PC-3 (cell line): ENCODE results near the gene ANKRD10.

Experiments used
- EZH2 ChIP-seq: fragments of 300-600 bp; sonication (generic); IDR thresholded peaks from one replicate; pipeline ENCODE4 v1.6.1; 2017; ENCODE audit warnings: antibody characterized with exemption, mild to moderate bottlenecking, low read length; ENCODE audit not compliant: unreplicated experiment
- TF ChIP-seq, protein P1 (sequence below): fragments of 300-600 bp; sonication (generic); conservative IDR thresholded peaks from 2 replicates; pipeline ENCODE4 v1.5.1; 2017; ENCODE audit warnings: antibody characterized with exemption, low read depth, mild to moderate bottlenecking, low read length

DNA sequence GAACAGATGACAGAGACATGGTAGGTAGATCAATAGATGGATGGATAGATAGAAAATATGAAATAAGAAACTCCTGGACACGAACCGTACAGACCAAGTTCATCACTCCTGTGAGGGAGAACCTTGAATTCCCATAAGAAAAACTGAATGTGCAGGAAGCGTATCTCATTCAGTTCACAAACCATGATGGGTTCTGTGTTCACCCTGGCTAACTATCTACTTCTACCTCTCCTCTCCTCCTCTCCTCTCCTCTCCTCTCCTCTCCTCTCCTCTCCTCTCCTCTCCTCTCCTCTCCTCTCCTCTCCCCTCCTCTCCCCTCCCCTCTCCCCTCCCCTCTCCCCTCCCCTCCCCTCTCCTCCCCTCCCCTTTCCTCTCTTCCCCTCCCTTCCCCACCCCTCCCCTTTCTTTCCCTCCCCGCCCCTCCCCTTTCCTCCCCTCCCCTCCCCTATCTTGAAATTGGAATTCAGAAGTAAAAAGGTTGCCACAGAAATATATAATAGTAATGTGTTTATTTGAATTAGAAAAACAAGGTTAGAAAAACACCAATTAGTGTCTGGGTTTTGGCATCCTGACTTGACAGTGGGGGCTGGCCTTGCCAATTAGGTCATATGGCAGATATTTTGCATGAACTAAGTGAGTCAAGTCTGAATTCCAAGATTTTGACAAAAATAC lies 75.9 kb downstream of the ANKRD10 start:
- no peak for TF ChIP-seq EZH2
- TF ChIP-seq, protein P1, sequence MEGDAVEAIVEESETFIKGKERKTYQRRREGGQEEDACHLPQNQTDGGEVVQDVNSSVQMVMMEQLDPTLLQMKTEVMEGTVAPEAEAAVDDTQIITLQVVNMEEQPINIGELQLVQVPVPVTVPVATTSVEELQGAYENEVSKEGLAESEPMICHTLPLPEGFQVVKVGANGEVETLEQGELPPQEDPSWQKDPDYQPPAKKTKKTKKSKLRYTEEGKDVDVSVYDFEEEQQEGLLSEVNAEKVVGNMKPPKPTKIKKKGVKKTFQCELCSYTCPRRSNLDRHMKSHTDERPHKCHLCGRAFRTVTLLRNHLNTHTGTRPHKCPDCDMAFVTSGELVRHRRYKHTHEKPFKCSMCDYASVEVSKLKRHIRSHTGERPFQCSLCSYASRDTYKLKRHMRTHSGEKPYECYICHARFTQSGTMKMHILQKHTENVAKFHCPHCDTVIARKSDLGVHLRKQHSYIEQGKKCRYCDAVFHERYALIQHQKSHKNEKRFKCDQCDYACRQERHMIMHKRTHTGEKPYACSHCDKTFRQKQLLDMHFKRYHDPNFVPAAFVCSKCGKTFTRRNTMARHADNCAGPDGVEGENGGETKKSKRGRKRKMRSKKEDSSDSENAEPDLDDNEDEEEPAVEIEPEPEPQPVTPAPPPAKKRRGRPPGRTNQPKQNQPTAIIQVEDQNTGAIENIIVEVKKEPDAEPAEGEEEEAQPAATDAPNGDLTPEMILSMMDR, result no peak
